Endodermal cell (in vitro differentiated cells): Measurements from ENCODE around the gene L1TD1. TPM values are rescaled to one million over a fixed set of nuclear protein-coding genes. Genes with fewer than 3 reads are reported as not detected.
"Not testable (repeated sequence)": the region's sequence is repeated elsewhere in the genome, so short reads cannot be mapped to it uniquely, and the experiment has no call there.

ENCODE experiments used
- DNase-seq: peaks from one replicate; pipeline ENCODE4 v3.0.0-alpha.2; 2017
- H3K27ac ChIP-seq: 2 replicates; pipeline ENCODE4 v1.5.1; 2013; ENCODE audit warnings: mild to moderate bottlenecking, low read depth, low read length, moderate library complexity
- H3K27me3 ChIP-seq: 2 replicates; pipeline ENCODE4 v1.6.1; 2013; ENCODE audit warnings: mild to moderate bottlenecking, low read length, moderate library complexity; ENCODE audit not compliant: insufficient read depth, control insufficient read depth, poor library complexity, severe bottlenecking
- H3K36me3 ChIP-seq: 2 replicates; pipeline ENCODE4 v1.7.0; 2013; ENCODE audit warnings: mild to moderate bottlenecking, low read length, moderate library complexity; ENCODE audit not compliant: control insufficient read depth, insufficient read depth
- H3K4me1 ChIP-seq: one replicate; pipeline ENCODE4 v1.7.0; 2013; ENCODE audit warnings: low read length; ENCODE audit not compliant: control insufficient read depth, insufficient read depth
- H3K4me3 ChIP-seq: 2 replicates; pipeline ENCODE4 v1.5.1; 2013; ENCODE audit warnings: mild to moderate bottlenecking, low read length, moderate library complexity
- H3K9ac ChIP-seq: 2 replicates; pipeline ENCODE4 v1.6.1; 2013; ENCODE audit warnings: mild to moderate bottlenecking, low read length, moderate library complexity; ENCODE audit not compliant: poor library complexity, severe bottlenecking; ENCODE audit errors: extremely low read depth
- H3K9me3 ChIP-seq: 2 replicates; pipeline ENCODE4 v1.6.1; 2013; ENCODE audit warnings: mild to moderate bottlenecking, low read length, moderate library complexity; ENCODE audit not compliant: control insufficient read depth
- H3K27ac Mint-ChIP-seq: 2 replicates; pipeline ENCODE4 v1.8.0; 2020; ENCODE audit warnings: mixed read lengths
- H3K27me3 Mint-ChIP-seq: 2 replicates; pipeline ENCODE4 v1.8.0; 2021; ENCODE audit warnings: mild to moderate bottlenecking, mixed read lengths; ENCODE audit not compliant: insufficient read depth
- H3K36me3 Mint-ChIP-seq: 2 replicates; pipeline ENCODE4 v1.8.0; 2020; ENCODE audit warnings: low read depth, mixed read lengths
- H3K4me1 Mint-ChIP-seq: 2 replicates; pipeline ENCODE4 v1.8.0; 2020; ENCODE audit warnings: mixed read lengths
- H3K4me3 Mint-ChIP-seq: 2 replicates; pipeline ENCODE4 v1.8.0; 2020; ENCODE audit warnings: mild to moderate bottlenecking, moderate library complexity, mixed read lengths
- H3K9me3 Mint-ChIP-seq: 2 replicates; pipeline ENCODE4 v1.8.0; 2020; ENCODE audit warnings: mild to moderate bottlenecking, mixed read lengths
- WGBS, 2 experiments: methylation state at CpG; one replicate each; pipeline versions ENCODE4 v1.1.5 to v1.1.7; 2013; ENCODE audit warnings: missing lambda C conversion rate in 2 of 2, mixed read lengths in 1 of 2; ENCODE audit not compliant: insufficient coverage in 1 of 2, insufficient read length in 1 of 2; 5-methylcytosine and 5-hydroxymethylcytosine counted together
- total RNA-seq, 2 donors: library from RNA; stranded (reverse); fragmentation: NEBNext Ultra II Directional in 1 of 2; extraction: Animal tissue kit (Norgen Biotek cat#: 25700) in 1 of 2; gene quantifications; 2 replicates in 1 of 2; 3 replicates in 1 of 2; pipeline ENCODE4 v1.2.1, GENCODE V29; 2021
- TF ChIP-seq, protein P1 (sequence below): fragments of 200-600 bp; sonication (generic); conservative IDR thresholded peaks from 2 replicates; pipeline ENCODE4 v1.5.0; 2021; ENCODE audit warnings: antibody characterized with exemption, mild to moderate bottlenecking

L1TD1 gene
- total RNA-seq, 2 donors from 2014 or later = 66.7 to 200 TPM

DNA sequence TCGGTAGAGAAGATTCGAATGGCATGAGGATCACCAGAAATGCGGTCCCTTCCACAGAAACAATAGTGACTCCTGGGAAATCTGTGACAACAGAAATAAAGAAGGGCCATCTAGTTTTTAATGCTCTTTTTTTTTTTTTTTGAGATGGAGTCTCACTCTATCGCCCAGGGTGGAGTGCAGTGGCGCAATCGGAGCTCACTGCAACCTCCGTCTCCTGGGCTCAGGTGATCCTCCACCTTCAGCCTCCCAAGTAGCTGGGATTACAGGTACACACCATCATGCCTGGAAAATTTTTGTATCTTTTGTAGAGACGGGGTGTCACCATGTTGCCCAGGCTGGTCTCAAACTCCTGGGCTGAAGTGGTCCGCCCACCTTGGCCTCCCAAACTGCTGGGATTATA lies 43.9 kb downstream of the L1TD1 start:
- WGBS, 2 experiments = 81 to 94% methylated on average over 7 to 9 of the region's 9 CpGs
- no peak for DNase-seq
- Mint-ChIP-seq H3K4me3 (no peak overlapping the region), H3K27me3 (no peaks in the 10 kb centered on the region), H3K36me3 (no peaks in the 10 kb centered on the region), H3K27ac (no peak overlapping the region), H3K9me3 (peaks cover 2% of the 10 kb centered on the region), H3K4me1 (peaks cover 17% of the 10 kb centered on the region)
- TF ChIP-seq, protein P1, sequence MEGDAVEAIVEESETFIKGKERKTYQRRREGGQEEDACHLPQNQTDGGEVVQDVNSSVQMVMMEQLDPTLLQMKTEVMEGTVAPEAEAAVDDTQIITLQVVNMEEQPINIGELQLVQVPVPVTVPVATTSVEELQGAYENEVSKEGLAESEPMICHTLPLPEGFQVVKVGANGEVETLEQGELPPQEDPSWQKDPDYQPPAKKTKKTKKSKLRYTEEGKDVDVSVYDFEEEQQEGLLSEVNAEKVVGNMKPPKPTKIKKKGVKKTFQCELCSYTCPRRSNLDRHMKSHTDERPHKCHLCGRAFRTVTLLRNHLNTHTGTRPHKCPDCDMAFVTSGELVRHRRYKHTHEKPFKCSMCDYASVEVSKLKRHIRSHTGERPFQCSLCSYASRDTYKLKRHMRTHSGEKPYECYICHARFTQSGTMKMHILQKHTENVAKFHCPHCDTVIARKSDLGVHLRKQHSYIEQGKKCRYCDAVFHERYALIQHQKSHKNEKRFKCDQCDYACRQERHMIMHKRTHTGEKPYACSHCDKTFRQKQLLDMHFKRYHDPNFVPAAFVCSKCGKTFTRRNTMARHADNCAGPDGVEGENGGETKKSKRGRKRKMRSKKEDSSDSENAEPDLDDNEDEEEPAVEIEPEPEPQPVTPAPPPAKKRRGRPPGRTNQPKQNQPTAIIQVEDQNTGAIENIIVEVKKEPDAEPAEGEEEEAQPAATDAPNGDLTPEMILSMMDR = no peak
- no peak overlapping the region for H3K4me3 ChIP-seq
- no peak overlapping the region for H3K9ac ChIP-seq
- no peaks in the 10 kb centered on the region for H3K27me3 ChIP-seq
- H3K36me3 ChIP-seq = no peaks in the 10 kb centered on the region
- peaks cover 3% of the 10 kb centered on the region for H3K4me1 ChIP-seq
- peaks cover under 1% of the 10 kb centered on the region for H3K9me3 ChIP-seq
- H3K27ac ChIP-seq = no peak overlapping the region

DNA sequence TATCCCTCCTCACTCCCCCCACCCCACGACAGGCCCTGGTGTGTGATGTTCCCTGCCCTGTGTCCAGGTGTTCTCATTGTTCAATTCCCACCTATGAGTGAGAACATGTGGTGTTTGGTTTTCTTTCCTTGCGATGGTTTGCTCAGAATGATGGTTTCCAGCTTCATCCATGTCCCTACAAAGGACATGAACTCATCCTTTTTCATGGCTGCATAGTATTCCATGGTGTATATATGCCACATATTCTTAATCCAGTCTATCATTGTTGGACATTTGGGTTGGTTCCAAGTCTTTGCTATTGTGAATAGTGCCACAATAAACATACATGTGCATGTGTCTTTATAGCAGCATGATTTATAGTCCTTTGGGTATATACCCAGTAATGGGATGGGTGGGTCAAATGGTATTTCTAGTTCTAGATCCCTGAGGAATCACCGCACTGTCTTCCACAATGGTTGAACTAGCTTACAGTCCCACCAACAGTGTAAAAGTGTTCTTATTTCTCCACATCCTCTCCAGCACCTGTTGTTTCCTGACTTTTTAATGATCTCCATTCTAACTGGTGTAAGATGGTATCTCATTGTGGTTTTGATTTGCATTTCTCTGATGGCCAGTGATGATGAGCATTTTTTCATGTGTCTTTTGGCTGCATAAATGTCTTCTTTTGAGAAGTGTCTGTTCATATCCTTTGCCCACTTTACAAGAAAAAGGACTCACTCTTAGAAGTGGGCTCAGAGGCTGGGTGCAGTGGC lies 45.2 kb downstream of the L1TD1 start:
- H3K4me3 ChIP-seq, H3K27me3 Mint-ChIP-seq, H3K36me3 ChIP-seq, H3K27ac ChIP-seq, DNase-seq, H3K36me3 Mint-ChIP-seq, H3K27ac Mint-ChIP-seq, H3K4me1 ChIP-seq, H3K27me3 ChIP-seq, H3K4me3 Mint-ChIP-seq, H3K9ac ChIP-seq: not testable (repeated sequence)
- peaks cover 14% of the 10 kb centered on the region for H3K9me3 ChIP-seq
- Mint-ChIP-seq H3K9me3 (peaks cover 13% of the 10 kb centered on the region), H3K4me1 (peaks cover 15% of the 10 kb centered on the region)
- WGBS, 2 experiments = 100% methylated on average over 1 of the region's 3 CpGs; no CpG with 5 or more reads in 1 of the 2 experiments

DNA sequence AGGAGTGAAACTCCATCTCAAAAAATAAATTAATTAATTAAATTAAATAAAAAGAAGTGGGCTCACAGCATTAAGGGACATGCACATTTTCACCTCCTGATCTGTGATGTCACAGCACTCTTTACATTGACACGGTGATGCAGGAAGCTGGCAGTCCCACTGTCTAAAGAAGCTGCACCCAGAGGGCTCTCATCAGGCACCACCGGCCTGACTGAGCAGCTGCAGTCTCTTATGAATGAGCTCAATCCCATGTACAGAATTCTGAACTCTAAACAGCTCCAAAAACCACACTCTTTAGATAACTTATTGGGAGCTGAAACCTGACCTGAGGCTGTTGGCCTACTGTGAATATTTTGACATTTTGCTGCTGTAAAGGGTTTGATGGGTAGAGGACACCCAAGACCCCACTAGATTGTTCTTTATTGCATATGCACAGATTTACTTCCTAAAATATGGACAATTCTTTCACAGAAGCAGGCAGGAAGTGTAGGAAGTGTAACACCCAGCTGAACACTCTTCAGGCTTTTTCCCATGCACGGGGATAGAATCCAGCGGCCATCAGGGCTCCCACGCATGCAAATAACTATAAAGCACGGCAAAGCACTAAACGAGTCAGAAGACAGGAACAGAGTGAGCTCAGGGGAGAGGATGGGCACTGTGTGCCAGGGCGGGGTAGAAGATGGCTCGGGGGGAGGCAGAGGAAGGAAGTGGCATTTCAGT lies 46.2 kb downstream of the L1TD1 start:
- Histone ChIP-seq H3K27ac (no peak overlapping the region), H3K4me3 (no peak overlapping the region), H3K27me3 (no peaks in the 10 kb centered on the region), H3K4me1 (peaks cover 5% of the 10 kb centered on the region), H3K9ac (no peak overlapping the region), H3K9me3 (peaks cover 15% of the 10 kb centered on the region), H3K36me3 (no peaks in the 10 kb centered on the region)
- DNase-seq = no peak
- 92 to 96% methylated on average over 3 to 9 of the region's 9 CpGs for WGBS, 2 experiments
- TF ChIP-seq, protein P1 = no peak
- Mint-ChIP-seq H3K27ac (no peak overlapping the region), H3K27me3 (no peaks in the 10 kb centered on the region), H3K9me3 (peaks cover 16% of the 10 kb centered on the region), H3K36me3 (no peaks in the 10 kb centered on the region), H3K4me1 (peaks cover 21% of the 10 kb centered on the region), H3K4me3 (no peak overlapping the region)
